ENCODE results near the gene ERCC2.
"Not testable (repeated sequence)": the region's sequence is repeated elsewhere in the genome, so short reads cannot be mapped to it uniquely, and the experiment has no call there.

The ERCC2 gene

GRCh38 chr19:45336696-45337251 lies 33.6 kb downstream of the ERCC2 start:
- no peak for DNase-seq

GRCh38 chr19:45334881-45335280 lies 35.5 kb downstream of the ERCC2 start:
- DNase-seq, result not testable (repeated sequence)

GRCh38 chr19:45333609-45334303 lies 36.6 kb downstream of the ERCC2 start:
- DNase-seq, result no peak

GRCh38 chr19:45331411-45331810 lies 39.0 kb downstream of the ERCC2 start:
- no peak for DNase-seq

- DNase-seq, result no peak
These were observed 42.8 kb downstream of the ERCC2 start for GRCh38 chr19:45327404-45328143.

- DNase-seq, result no peak
These were observed 45.9 kb downstream of the ERCC2 start for GRCh38 chr19:45324349-45324907.

GRCh38 chr19:45323671-45324081 lies 46.7 kb downstream of the ERCC2 start:
- peak in 5 of 58 donors; percentile 5 to 15 (median 7) for DNase-seq

GRCh38 chr19:45322744-45323281 lies 47.6 kb downstream of the ERCC2 start, which contains the start of gene CKM:
Gene CKM, minus strand, starts transcription at chr19:45322875. Its CDS starts 3,162 bp downstream, at chr19:45319713.
- no peak for DNase-seq

- peak in 1 of 58 donors; percentile 5 for DNase-seq
These were observed 48.1 kb downstream of the ERCC2 start for GRCh38 chr19:45322311-45322710.

- no peak for DNase-seq
These were observed 48.5 kb downstream of the ERCC2 start for GRCh38 chr19:45321848-45322247.

GRCh38 chr19:45320997-45321775 lies 49.2 kb downstream of the ERCC2 start:
- no peak for DNase-seq

- no peak for DNase-seq
These were observed 55.1 kb downstream of the ERCC2 start for GRCh38 chr19:45315304-45315703.

GRCh38 chr19:45314708-45315245 lies 55.6 kb downstream of the ERCC2 start:
- no peak for DNase-seq

GRCh38 chr19:45312285-45312684 lies 58.1 kb downstream of the ERCC2 start:
- not testable (repeated sequence) for DNase-seq

GRCh38 chr19:45311621-45312020 lies 58.8 kb downstream of the ERCC2 start:
- no peak for DNase-seq

- not testable (repeated sequence) for DNase-seq
These were observed 61.1 kb downstream of the ERCC2 start for GRCh38 chr19:45309322-45309721.

- DNase-seq, result no peak
These were observed 63.0 kb downstream of the ERCC2 start for GRCh38 chr19:45307361-45307760.

- DNase-seq, result peak in 2 of 58 donors; percentile 8 to 30
These were observed 63.8 kb downstream of the ERCC2 start for GRCh38 chr19:45306518-45307027.

GRCh38 chr19:45306040-45306439 lies 64.3 kb downstream of the ERCC2 start:
- no peak for DNase-seq

GRCh38 chr19:45305421-45305820 lies 65.0 kb downstream of the ERCC2 start:
- no peak for DNase-seq
